Small intestine (tissue), 7 donors: ENCODE measurements around the gene RADIL. TPM values are rescaled to one million over a fixed set of nuclear protein-coding genes. Genes with fewer than 3 reads are reported as not detected.
"Not testable (repeated sequence)": the region's sequence is repeated elsewhere in the genome, so short reads cannot be mapped to it uniquely, and the experiment has no call there.

Source experiments
- DNase-seq, 2 donors: peaks; one replicate each; pipeline versions ENCODE4 v3.0.0 to v3.0.0-alpha.2; 2013
- FAIRE-seq: peaks from 2 replicates; lab custom pipeline; 2012; peaks lifted over from hg19 to GRCh38; lab: Jason Lieb, UNC
- H3K27ac ChIP-seq, 3 donors: one replicate each; pipeline ENCODE4 v1.5.1; 2013; ENCODE audit warnings: low read length in 2 of 3, mild to moderate bottlenecking in 2 of 3, control low read depth in 1 of 3, inconsistent platforms in 1 of 3, low read depth in 1 of 3, moderate library complexity in 1 of 3
- H3K27me3 ChIP-seq, 3 donors: one replicate each; pipeline ENCODE4 v1.6.1; 2013; ENCODE audit warnings: low read length in 3 of 3, inconsistent platforms in 1 of 3; ENCODE audit not compliant: control insufficient read depth in 3 of 3, insufficient read depth in 3 of 3
- H3K36me3 ChIP-seq, 3 donors: one replicate each; pipeline ENCODE4 v1.6.1; 2013; ENCODE audit warnings: low read length in 3 of 3, inconsistent platforms in 1 of 3, low read depth in 1 of 3, mild to moderate bottlenecking in 1 of 3, moderate library complexity in 1 of 3; ENCODE audit not compliant: control insufficient read depth in 3 of 3, insufficient read depth in 2 of 3
- H3K4me1 ChIP-seq, 3 donors: one replicate each; pipeline ENCODE4 v1.6.1; 2013; ENCODE audit warnings: low read length in 2 of 3, inconsistent platforms in 1 of 3, low read depth in 1 of 3, mild to moderate bottlenecking in 1 of 3, moderate library complexity in 1 of 3; ENCODE audit not compliant: control insufficient read depth in 3 of 3, insufficient read depth in 2 of 3
- H3K4me3 ChIP-seq, 3 donors: one replicate each; pipeline ENCODE4 v1.5.1; 2013; ENCODE audit warnings: low read length in 3 of 3, control low read depth in 1 of 3, inconsistent platforms in 1 of 3, low read depth in 1 of 3, mild to moderate bottlenecking in 1 of 3, moderate library complexity in 1 of 3
- H3K9me3 ChIP-seq, 2 donors: one replicate each; pipeline ENCODE4 v1.6.1; 2013; ENCODE audit warnings: low read depth in 1 of 2, low read length in 1 of 2; ENCODE audit not compliant: control insufficient read depth in 2 of 2, insufficient read depth in 1 of 2
- WGBS, 3 donors: extraction: QIAGEN DNeasy Blood & Tissue Kit; methylation state at CpG; one replicate each; pipeline ENCODE4 v1.1.7; 2013; 5-methylcytosine and 5-hydroxymethylcytosine counted together
- polyA plus RNA-seq, 4 donors: library from polyadenylated mRNA; stranded (reverse) in 3 of 4; unstranded in 1 of 4; fragments of 200-250 nt in 3 of 4; fragments of 120-200 nt in 1 of 4; gene quantifications; one replicate each; pipeline versions ENCODE4 v1.2.1 to v1.2.3, GENCODE V29; 2013
- donor health status: healthy with polysubstance abuse.
- donor health status: control.
- donor health status: control.
- donor health status: Bipolar disorder and iron deficiency.
- donor health status: healthy.

The RADIL gene
- polyA plus RNA-seq, 4 donors = 0.18 to 3.2 (median 1.6) TPM; not detected in 1

GRCh38 chr7:4807598-4808016 lies 75.9 kb downstream of the RADIL start:
- H3K4me1 ChIP-seq = no peaks in the 10 kb centered on the region
- no peak for DNase-seq
- peaks cover 0 to 12% (median 0%) of the 10 kb centered on the region in 3 donors for H3K27me3 ChIP-seq
- no peak overlapping the region for H3K4me3 ChIP-seq
- FAIRE-seq = no peak
- no peaks in the 10 kb centered on the region for H3K36me3 ChIP-seq
- WGBS, 3 donors = 15 to 22% (median 22%) methylated on average over 5 of the region's 5 CpGs
- no peaks in the 10 kb centered on the region for H3K9me3 ChIP-seq
- no peak overlapping the region for H3K27ac ChIP-seq

- no peak for FAIRE-seq
These were observed 76.4 kb downstream of the RADIL start for GRCh38 chr7:4806983-4807597.

GRCh38 chr7:4805984-4806300 lies 77.6 kb downstream of the RADIL start:
- peaks cover 0 to 12% (median 0%) of the 10 kb centered on the region in 3 donors for H3K27me3 ChIP-seq
- H3K36me3 ChIP-seq = no peaks in the 10 kb centered on the region
- no peak overlapping the region for H3K4me3 ChIP-seq
- WGBS, 3 donors = 68 to 72% (median 69%) methylated on average over 8 of the region's 8 CpGs
- no peak overlapping the region for H3K27ac ChIP-seq
- FAIRE-seq (no peak), DNase-seq (no peak)
- H3K9me3 ChIP-seq = no peaks in the 10 kb centered on the region
- no peaks in the 10 kb centered on the region for H3K4me1 ChIP-seq

More at GRCh38 chr7:4806983-4807597, 76.4 kb downstream of the RADIL start:
- 52 to 64% (median 54%) methylated on average over 17 of the region's 17 CpGs for WGBS, 3 donors
- no peaks in the 10 kb centered on the region for H3K9me3 ChIP-seq
- no peaks in the 10 kb centered on the region for H3K4me1 ChIP-seq
- peaks cover 0 to 12% (median 0%) of the 10 kb centered on the region in 3 donors for H3K27me3 ChIP-seq
- H3K4me3 ChIP-seq = no peak overlapping the region
- no peak overlapping the region for H3K27ac ChIP-seq
- H3K36me3 ChIP-seq = no peaks in the 10 kb centered on the region
- no peak for DNase-seq

DNA sequence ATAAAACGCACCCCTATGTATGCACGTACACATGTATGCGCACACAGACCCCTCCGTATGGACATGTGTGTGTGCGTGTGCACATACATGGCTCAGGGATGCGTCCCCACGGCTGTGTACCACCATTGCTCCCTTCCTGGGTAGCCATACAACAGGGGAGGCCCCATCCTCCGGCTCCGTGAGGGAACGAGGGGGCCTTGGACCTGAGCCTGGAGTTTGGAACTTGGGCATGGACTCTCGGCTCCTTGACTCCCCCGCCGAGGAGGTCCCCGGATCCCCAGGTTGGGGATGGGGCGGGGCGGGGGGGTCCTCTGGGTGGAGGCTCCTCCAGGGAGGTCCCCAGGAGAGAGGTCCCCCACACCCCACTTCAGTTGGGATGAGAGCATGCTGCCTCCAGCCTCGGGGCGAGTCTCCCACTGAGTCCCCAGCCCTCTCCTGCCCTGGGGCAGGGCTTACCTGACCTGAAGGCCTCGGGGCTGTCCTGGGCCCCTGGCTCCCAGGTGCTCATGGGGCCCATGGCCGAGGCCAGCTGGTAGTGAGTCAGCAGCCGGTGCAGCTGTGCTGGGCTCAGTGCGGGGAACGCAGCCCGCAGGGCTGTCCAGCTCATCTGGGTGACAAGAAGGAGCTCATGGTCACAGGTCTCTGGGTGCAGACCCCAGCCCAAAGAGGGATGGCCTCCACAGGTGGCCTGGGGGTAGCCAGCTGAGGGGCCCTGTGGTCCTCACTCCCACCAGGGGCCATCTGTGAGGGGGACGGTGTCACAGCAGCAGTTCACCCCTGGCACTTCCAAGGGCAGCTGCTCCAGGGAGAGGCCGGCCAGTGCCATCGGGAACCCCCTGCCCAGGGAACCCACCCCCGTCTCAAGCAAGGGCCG lies 78.2 kb downstream of the RADIL start:
- FAIRE-seq (no peak), DNase-seq (no peak)
- H3K9me3 ChIP-seq = no peaks in the 10 kb centered on the region
- peaks cover 0 to 12% (median 0%) of the 10 kb centered on the region in 3 donors for H3K27me3 ChIP-seq
- no peak overlapping the region for H3K4me3 ChIP-seq
- no peak overlapping the region for H3K27ac ChIP-seq
- no peaks in the 10 kb centered on the region for H3K4me1 ChIP-seq
- WGBS, 3 donors = 70 to 79% (median 71%) methylated on average over 27 to 29 of the region's 29 CpGs
- H3K36me3 ChIP-seq = no peaks in the 10 kb centered on the region

DNA sequence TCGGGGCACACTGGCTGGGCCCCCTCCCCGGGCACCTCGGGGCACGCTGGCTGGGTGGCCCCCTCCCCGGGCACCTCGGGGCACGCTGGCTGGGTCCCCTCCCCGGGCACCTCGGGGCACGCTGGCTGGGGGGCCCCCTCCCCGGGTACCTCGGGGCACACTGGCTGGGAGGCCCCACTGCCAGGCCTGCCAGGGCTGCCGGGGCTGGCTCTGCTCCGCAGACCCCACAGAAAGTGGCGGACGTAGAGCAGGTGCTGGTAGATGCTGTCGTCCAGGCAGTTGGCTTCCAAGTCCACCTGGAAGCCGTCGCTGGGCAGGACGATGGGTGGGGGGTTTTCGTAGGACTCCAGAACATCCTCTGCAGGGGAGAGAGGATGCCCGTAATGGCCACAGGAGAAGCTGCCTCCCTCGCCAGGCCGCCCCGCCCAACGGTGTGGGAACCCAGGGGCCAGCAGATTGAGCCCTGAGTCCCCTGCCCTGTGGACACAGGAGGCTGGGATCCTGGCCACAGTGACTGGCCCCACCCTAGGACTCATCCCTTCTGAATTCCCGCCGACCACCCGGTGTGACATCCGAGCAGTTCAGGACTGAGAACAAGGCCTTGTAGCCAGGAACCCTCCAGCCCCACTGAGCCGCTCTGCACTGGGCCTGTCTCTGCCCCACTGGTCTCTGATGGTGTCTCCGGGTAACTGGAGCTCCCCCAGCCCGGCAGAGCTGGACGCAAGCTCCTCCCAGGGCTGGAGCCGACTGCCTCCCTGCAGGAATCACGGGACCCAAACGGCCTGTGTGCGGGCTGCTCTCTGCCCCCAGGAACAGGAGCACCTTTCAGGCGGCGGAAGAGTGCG lies 79.9 kb downstream of the RADIL start:
- Histone ChIP-seq H3K9me3 (no peaks in the 10 kb centered on the region), H3K36me3 (no peaks in the 10 kb centered on the region), H3K4me1 (no peaks in the 10 kb centered on the region), H3K27me3 (peaks cover 0 to 12% (median 0%) of the 10 kb centered on the region in 3 donors), H3K27ac (no peak overlapping the region), H3K4me3 (no peak overlapping the region)
- FAIRE-seq = no peak
- DNase-seq = no peak
- 69 to 77% (median 71%) methylated on average over 32 to 41 of the region's 41 CpGs for WGBS, 3 donors

- peaks cover 0 to 12% (median 0%) of the 10 kb centered on the region in 3 donors for H3K27me3 ChIP-seq
- H3K9me3 ChIP-seq, FAIRE-seq, H3K36me3 ChIP-seq, H3K4me1 ChIP-seq, DNase-seq, H3K27ac ChIP-seq, H3K4me3 ChIP-seq: not testable (repeated sequence)
- WGBS, 3 donors = 86 to 94% (median 87%) methylated on average over 13 to 23 of the region's 23 CpGs
These were observed 80.9 kb downstream of the RADIL start for GRCh38 chr7:4802577-4802976.

DNA sequence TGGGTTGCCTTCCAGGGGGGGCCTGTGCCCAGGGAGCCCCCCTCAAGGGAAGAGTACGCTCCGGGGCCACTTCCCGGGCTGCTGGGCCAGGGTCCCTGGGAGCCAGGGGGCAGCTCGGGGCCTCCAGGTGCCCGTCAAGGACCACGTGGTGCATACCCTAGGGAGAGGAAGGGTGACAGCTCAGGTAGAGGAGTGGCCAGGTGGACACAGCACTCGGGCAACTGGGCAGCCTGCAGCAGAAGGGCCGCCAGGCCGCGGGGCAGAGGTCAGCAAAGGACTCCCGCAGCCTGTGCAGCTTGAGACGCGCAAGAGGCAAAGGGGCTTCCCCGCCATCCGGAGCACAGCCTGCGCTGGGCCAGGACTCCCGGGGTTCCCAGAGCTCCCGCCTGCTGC lies 81.7 kb downstream of the RADIL start:
- H3K9me3 ChIP-seq = no peaks in the 10 kb centered on the region
- peaks cover 0 to 9% (median 0%) of the 10 kb centered on the region in 3 donors for H3K27me3 ChIP-seq
- no peak overlapping the region for H3K27ac ChIP-seq
- no peak for DNase-seq
- no peaks in the 10 kb centered on the region for H3K4me1 ChIP-seq
- FAIRE-seq = no peak
- H3K36me3 ChIP-seq = no peaks in the 10 kb centered on the region
- 66 to 83% (median 77%) methylated on average over 12 to 18 of the region's 18 CpGs for WGBS, 3 donors
- H3K4me3 ChIP-seq = no peak overlapping the region
